ENCODE results near the gene THY1.
"Not testable (repeated sequence)": the region's sequence is repeated elsewhere in the genome, so short reads cannot be mapped to it uniquely, and the experiment has no call there.

Gene THY1

DNA sequence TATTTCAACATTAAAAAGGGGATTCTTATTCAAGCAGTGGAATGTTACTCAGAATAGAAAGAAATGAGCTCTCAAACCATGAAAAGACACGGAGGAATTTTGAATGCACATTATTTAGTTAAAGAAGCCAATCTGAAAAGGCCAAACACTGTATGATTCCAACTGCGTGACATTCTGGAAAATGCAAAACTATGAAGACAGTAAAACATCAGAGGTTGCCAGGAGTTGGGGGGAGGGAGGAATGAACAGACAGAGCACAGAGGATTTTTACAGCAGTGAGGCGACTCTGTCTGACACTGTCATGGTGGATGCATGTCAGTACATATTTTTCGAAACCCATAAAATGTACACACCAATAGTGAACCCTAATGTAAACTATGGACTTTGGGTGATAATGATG lies 22.9 kb upstream of the THY1 start:
- H3K27ac ChIP-seq (ENCODE audit: insufficient read depth, low read length, poor library complexity, severe bottlenecking): no peak overlapping the region
- H3K27me3 ChIP-seq (replicated peaks; ENCODE audit: control insufficient read depth, insufficient read depth, low read length, poor library complexity, severe bottlenecking): no peaks in the 10 kb centered on the region
- no peaks in the 10 kb centered on the region for H3K36me3 ChIP-seq (ENCODE audit: control insufficient read depth, insufficient read depth, low read length)
- no peaks in the 10 kb centered on the region for H3K9me3 ChIP-seq (ENCODE audit: control insufficient read depth, low read length)
- H3K4me1 ChIP-seq (ENCODE audit: control insufficient read depth, insufficient read depth, low read length, poor library complexity, severe bottlenecking): peaks cover 4% of the 10 kb centered on the region
- no peak for DNase-seq
- H3K4me3 ChIP-seq (ENCODE audit: insufficient read depth, low read depth, low read length, poor library complexity, severe bottlenecking): no peak overlapping the region

DNA sequence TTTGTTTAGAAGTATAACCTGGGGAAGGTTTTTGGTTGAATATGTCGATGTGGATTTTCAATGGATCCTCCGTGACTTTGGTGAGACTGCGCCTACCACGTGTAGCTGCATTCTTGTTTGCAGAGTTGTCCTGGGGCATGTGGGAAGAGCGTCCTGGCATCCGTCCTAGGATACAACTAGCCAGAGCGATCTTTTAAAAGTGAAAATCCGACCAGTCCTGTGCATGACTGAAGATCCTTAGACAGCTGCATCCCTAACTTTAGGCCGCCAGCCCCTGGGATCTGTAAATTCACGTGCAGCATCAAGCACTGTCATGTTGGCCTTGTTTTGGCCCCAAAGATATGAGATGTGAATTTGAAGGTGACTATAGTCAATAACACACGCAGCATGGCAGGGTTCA lies 22.4 kb upstream of the THY1 start:
- H3K9me3 ChIP-seq (ENCODE audit: control insufficient read depth, low read length): no peaks in the 10 kb centered on the region
- DNase-seq: no peak
- H3K36me3 ChIP-seq (ENCODE audit: control insufficient read depth, insufficient read depth, low read length): no peaks in the 10 kb centered on the region
- no peak overlapping the region for H3K4me3 ChIP-seq (ENCODE audit: insufficient read depth, low read depth, low read length, poor library complexity, severe bottlenecking)
- no peaks in the 10 kb centered on the region for H3K27me3 ChIP-seq (replicated peaks; ENCODE audit: control insufficient read depth, insufficient read depth, low read length, poor library complexity, severe bottlenecking)
- no peak overlapping the region for H3K27ac ChIP-seq (ENCODE audit: insufficient read depth, low read length, poor library complexity, severe bottlenecking)
- peaks cover 4% of the 10 kb centered on the region for H3K4me1 ChIP-seq (ENCODE audit: control insufficient read depth, insufficient read depth, low read length, poor library complexity, severe bottlenecking)

DNA sequence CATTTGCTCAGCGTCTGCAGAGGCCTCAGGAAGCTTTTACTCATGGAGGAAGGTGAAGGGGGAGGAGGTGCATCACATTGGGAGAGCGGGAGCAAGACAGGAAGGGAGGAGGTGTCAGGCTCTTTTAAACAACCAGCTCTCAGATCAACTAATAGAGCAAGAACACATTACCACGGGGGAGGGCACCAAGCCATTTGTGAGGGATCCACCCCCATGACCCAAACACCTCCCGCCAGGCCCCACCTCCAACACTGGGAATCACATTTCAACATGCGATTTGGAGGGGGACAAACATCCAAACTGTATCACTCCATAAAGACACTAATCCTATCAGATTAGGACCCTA lies 18.9 kb upstream of the THY1 start:
- no peaks in the 10 kb centered on the region for H3K9me3 ChIP-seq (ENCODE audit: control insufficient read depth, low read length)
- no peaks in the 10 kb centered on the region for H3K36me3 ChIP-seq (ENCODE audit: control insufficient read depth, insufficient read depth, low read length)
- no peak for DNase-seq
- no peak overlapping the region for H3K27ac ChIP-seq (ENCODE audit: insufficient read depth, low read length, poor library complexity, severe bottlenecking)
- no peaks in the 10 kb centered on the region for H3K27me3 ChIP-seq (replicated peaks; ENCODE audit: control insufficient read depth, insufficient read depth, low read length, poor library complexity, severe bottlenecking)
- peaks cover 4% of the 10 kb centered on the region for H3K4me1 ChIP-seq (ENCODE audit: control insufficient read depth, insufficient read depth, low read length, poor library complexity, severe bottlenecking)
- no peak overlapping the region for H3K4me3 ChIP-seq (ENCODE audit: insufficient read depth, low read depth, low read length, poor library complexity, severe bottlenecking)

DNA sequence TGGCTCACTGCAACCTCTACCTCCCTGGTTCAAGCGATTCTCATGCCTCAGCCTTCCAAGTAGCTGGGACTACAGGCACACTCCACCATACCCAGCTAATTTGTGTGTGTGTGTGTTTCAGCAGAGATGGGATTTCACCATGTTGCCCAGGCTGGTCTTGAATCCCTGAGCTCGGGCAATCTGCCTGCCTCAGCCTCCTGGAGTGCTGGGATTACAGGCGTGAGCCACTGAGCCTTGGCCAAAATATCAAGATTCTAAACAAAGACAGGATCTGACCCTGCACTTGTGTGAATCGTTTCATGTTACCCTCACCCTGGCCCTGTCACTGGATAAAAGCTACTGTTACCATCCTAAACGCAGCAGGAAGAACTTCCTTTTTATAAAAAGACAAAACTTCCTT lies 15.6 kb upstream of the THY1 start:
- no peaks in the 10 kb centered on the region for H3K36me3 ChIP-seq (ENCODE audit: control insufficient read depth, insufficient read depth, low read length)
- no peaks in the 10 kb centered on the region for H3K9me3 ChIP-seq (ENCODE audit: control insufficient read depth, low read length)
- DNase-seq: no peak
- no peak overlapping the region for H3K27ac ChIP-seq (ENCODE audit: insufficient read depth, low read length, poor library complexity, severe bottlenecking)
- H3K4me3 ChIP-seq (ENCODE audit: insufficient read depth, low read depth, low read length, poor library complexity, severe bottlenecking): no peak overlapping the region
- peaks cover 4% of the 10 kb centered on the region for H3K4me1 ChIP-seq (ENCODE audit: control insufficient read depth, insufficient read depth, low read length, poor library complexity, severe bottlenecking)
- no peaks in the 10 kb centered on the region for H3K27me3 ChIP-seq (replicated peaks; ENCODE audit: control insufficient read depth, insufficient read depth, low read length, poor library complexity, severe bottlenecking)

DNA sequence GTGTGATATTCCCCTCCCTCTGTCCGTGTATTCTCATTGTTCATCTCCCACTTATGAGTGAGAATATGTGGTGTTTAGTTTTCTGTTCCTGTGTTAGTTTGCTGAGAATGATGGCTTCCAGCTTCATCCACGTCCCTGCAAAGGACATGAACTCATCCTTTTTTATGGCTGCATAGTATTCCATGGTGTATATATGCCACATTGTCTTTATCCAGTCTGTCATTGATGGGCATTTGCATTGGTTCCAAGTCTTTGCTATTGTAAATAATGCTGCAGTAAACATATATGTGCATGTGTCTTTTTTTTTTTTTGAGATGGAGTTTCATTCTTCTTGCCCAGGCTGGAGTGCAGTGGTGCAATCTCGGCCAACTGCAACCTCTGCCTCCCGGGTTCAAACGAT lies 14.5 kb upstream of the THY1 start:
- not testable (repeated sequence) for H3K9me3 ChIP-seq (ENCODE audit: control insufficient read depth, low read length)

DNA sequence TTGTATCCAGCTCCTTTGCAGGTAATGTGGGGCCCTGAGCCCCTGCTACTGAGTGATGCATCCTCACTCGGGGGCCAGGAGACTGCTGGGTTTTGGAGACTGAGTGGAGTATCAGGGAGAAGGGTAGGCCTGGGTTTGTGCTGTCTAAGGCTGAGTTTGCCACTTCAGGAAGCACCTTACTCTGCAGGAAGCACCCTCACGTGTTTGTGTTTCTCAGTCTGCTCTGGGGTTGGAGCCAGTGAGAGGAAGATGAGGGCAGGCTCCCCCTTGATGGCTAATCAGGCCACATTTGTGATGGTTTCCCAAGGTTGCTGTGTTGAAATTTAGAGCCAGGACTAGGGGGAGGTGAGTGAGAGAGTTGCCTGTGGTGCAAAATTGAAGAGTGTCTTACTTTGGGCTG lies 13.7 kb upstream of the THY1 start:
- no peak for DNase-seq
- peaks cover 4% of the 10 kb centered on the region for H3K4me1 ChIP-seq (ENCODE audit: control insufficient read depth, insufficient read depth, low read length, poor library complexity, severe bottlenecking)
- no peaks in the 10 kb centered on the region for H3K9me3 ChIP-seq (ENCODE audit: control insufficient read depth, low read length)
- H3K27ac ChIP-seq (ENCODE audit: insufficient read depth, low read length, poor library complexity, severe bottlenecking): no peak overlapping the region
- H3K36me3 ChIP-seq (ENCODE audit: control insufficient read depth, insufficient read depth, low read length): no peaks in the 10 kb centered on the region
- H3K27me3 ChIP-seq (replicated peaks; ENCODE audit: control insufficient read depth, insufficient read depth, low read length, poor library complexity, severe bottlenecking): no peaks in the 10 kb centered on the region
- H3K4me3 ChIP-seq (ENCODE audit: insufficient read depth, low read depth, low read length, poor library complexity, severe bottlenecking): no peak overlapping the region

More for the DNA sequence above, 14.5 kb upstream of the THY1 start:
- not testable (repeated sequence) for H3K36me3 ChIP-seq (ENCODE audit: control insufficient read depth, insufficient read depth, low read length); H3K4me3 ChIP-seq (ENCODE audit: insufficient read depth, low read depth, low read length, poor library complexity, severe bottlenecking); H3K27ac ChIP-seq (ENCODE audit: insufficient read depth, low read length, poor library complexity, severe bottlenecking); DNase-seq; H3K4me1 ChIP-seq (ENCODE audit: control insufficient read depth, insufficient read depth, low read length, poor library complexity, severe bottlenecking); H3K27me3 ChIP-seq (replicated peaks; ENCODE audit: control insufficient read depth, insufficient read depth, low read length, poor library complexity, severe bottlenecking)

DNA sequence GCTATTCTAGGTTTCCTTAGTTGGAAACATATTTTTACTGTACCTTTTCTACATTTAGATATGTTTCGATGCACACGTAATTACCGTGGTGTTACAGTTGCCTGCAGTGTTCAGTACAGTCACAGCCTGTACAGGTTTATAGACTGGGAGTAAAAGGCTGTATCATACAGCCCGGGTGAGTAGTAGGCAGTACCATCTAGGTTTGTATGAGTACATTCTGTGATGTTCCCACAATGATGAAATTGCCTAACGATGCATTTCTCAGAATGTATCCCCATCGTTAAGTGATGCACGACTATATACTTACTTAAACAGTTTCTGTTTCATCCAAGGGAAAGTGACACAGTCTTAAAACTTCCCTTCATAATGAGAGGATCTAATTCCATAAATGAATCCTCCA lies 13.1 kb upstream of the THY1 start:
- peaks cover under 1% of the 10 kb centered on the region for H3K4me1 ChIP-seq (ENCODE audit: control insufficient read depth, insufficient read depth, low read length, poor library complexity, severe bottlenecking)
- no peak for DNase-seq
- H3K36me3 ChIP-seq (ENCODE audit: control insufficient read depth, insufficient read depth, low read length): no peaks in the 10 kb centered on the region
- no peak overlapping the region for H3K27ac ChIP-seq (ENCODE audit: insufficient read depth, low read length, poor library complexity, severe bottlenecking)
- no peak overlapping the region for H3K4me3 ChIP-seq (ENCODE audit: insufficient read depth, low read depth, low read length, poor library complexity, severe bottlenecking)
- H3K9me3 ChIP-seq (ENCODE audit: control insufficient read depth, low read length): no peaks in the 10 kb centered on the region
- no peaks in the 10 kb centered on the region for H3K27me3 ChIP-seq (replicated peaks; ENCODE audit: control insufficient read depth, insufficient read depth, low read length, poor library complexity, severe bottlenecking)

DNA sequence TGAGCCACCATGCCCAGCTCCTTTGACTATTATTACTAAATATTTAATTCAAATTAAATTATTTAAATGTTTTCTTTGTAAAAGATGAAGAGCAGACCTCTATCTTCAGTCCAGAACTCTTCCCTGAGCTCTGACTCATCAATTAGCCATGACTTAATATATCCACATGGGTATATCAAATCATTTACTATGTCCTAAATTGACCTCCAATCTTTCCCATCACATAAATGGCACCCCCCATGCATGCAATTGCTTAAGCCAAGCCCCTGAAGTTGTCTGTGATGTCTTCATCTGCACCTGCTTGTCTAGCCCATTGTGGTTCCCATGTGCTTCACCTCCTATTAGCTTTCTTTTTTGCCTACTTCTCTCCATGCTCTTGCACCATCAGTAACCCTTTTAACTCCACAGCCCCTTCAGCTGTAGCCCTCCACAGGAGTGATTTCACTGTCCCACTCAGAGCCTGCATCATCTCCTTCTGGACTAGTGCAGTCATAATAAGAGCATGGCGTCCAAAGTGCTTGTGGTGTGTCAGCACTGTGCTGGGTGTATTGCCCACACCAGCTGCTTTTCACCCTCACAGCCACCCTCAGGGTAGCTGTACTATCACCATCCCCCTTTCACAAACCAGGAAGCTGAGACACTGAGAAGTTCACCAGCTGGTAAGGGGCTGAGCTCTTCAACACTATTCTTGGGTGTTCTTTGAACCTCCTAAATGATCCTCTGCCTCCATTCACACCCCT lies 11.8 kb upstream of the THY1 start:
- H3K27me3 ChIP-seq (replicated peaks; ENCODE audit: control insufficient read depth, insufficient read depth, low read length, poor library complexity, severe bottlenecking): no peaks in the 10 kb centered on the region
- DNase-seq: no peak

DNA sequence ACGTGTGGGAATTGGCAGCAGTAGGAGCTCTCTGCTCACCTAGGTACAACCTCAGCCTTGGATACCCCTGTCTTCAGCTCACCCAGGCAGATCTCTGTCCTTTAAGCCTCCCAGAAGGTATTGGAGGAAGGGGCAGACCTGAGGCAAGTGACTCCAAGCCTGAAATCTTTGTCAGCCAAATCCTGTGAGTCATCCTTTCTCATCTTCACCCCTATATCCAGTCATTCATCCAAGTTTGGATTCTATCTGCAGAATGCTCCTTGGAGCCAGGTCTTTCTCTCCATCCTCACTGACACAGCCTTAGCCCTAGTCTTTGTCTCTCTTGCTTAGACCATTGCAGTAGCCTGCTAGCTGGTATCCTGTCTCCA lies 10.4 kb upstream of the THY1 start:
- Histone ChIP-seq H3K36me3 (ENCODE audit: control insufficient read depth, insufficient read depth, low read length) (no peaks in the 10 kb centered on the region), H3K4me1 (ENCODE audit: control insufficient read depth, insufficient read depth, low read length, poor library complexity, severe bottlenecking) (no peaks in the 10 kb centered on the region), H3K27me3 (replicated peaks; ENCODE audit: control insufficient read depth, insufficient read depth, low read length, poor library complexity, severe bottlenecking) (no peaks in the 10 kb centered on the region), H3K9me3 (ENCODE audit: control insufficient read depth, low read length) (no peaks in the 10 kb centered on the region), H3K27ac (ENCODE audit: insufficient read depth, low read length, poor library complexity, severe bottlenecking) (no peak overlapping the region), H3K4me3 (ENCODE audit: insufficient read depth, low read depth, low read length, poor library complexity, severe bottlenecking) (no peak overlapping the region)
- no peak for DNase-seq

More for the DNA sequence above, 11.8 kb upstream of the THY1 start:
- H3K36me3 ChIP-seq (ENCODE audit: control insufficient read depth, insufficient read depth, low read length): no peaks in the 10 kb centered on the region
- H3K4me3 ChIP-seq (ENCODE audit: insufficient read depth, low read depth, low read length, poor library complexity, severe bottlenecking): no peak overlapping the region
- no peaks in the 10 kb centered on the region for H3K4me1 ChIP-seq (ENCODE audit: control insufficient read depth, insufficient read depth, low read length, poor library complexity, severe bottlenecking)
- H3K27ac ChIP-seq (ENCODE audit: insufficient read depth, low read length, poor library complexity, severe bottlenecking): no peak overlapping the region
- no peaks in the 10 kb centered on the region for H3K9me3 ChIP-seq (ENCODE audit: control insufficient read depth, low read length)

DNA sequence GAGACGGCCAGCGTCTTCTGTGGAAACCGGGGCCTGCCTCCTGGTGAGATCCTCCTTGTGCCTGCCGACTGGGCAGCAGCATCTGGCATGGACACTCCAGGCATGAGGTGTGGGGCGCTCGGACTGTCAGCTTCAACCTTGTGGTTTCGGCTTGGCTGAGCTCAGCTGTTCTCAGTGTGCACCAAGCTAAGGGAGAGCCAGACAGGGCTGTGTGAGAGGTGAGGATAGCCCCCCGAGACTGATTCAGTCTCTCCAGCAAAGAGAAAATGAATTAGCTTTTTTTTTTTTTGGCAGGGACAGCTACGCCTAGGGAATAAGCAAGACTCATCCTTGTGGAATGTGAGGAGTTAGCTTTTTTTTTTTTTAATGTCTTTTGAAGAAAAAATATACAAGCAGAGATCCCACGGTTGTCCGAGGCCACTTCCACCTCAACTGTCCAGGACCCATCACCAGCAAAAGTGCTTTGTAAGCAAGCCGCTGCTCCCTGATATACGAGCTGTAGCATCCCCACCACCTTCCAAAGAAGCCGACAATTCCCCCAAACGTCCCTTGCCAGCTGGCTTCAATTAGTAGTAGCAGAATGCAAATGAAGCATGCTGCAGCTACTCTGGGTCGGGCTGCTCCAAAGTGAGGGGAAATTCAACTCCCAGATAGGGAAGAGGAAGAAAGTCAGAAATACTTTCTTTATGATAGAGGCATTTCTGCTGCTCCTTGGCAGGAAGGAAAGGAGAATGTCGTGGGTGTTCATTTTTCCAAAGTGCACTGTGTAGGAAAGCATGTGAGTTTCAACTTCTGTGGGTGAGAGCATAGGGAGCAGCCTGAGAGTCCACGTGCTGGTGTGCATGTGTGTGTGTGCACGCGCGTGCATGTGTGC lies 9.7 kb upstream of the THY1 start:
- DNase-seq: no peak
- no peaks in the 10 kb centered on the region for H3K36me3 ChIP-seq (ENCODE audit: control insufficient read depth, insufficient read depth, low read length)
- H3K4me1 ChIP-seq (ENCODE audit: control insufficient read depth, insufficient read depth, low read length, poor library complexity, severe bottlenecking): no peaks in the 10 kb centered on the region
- no peaks in the 10 kb centered on the region for H3K27me3 ChIP-seq (replicated peaks; ENCODE audit: control insufficient read depth, insufficient read depth, low read length, poor library complexity, severe bottlenecking)
- H3K27ac ChIP-seq (ENCODE audit: insufficient read depth, low read length, poor library complexity, severe bottlenecking): no peak overlapping the region
- H3K9me3 ChIP-seq (ENCODE audit: control insufficient read depth, low read length): no peaks in the 10 kb centered on the region
- H3K4me3 ChIP-seq (ENCODE audit: insufficient read depth, low read depth, low read length, poor library complexity, severe bottlenecking): no peak overlapping the region

All from effector memory CD4-positive, alpha-beta T cell (primary cell).